Measurements from ENCODE around the gene HSF5. TPM values are rescaled to one million over a fixed set of nuclear protein-coding genes. Genes with fewer than 3 reads are reported as not detected.

HSF5 gene
- total RNA-seq, 1 donor from 2014 or later, result 5.5 TPM

GRCh38 chr17:58370309-58370708, 117.9 kb downstream of the HSF5 start:
- peak overlapping the region; percentile 56 for H3K4me3 Mint-ChIP-seq
- H3K36me3 Mint-ChIP-seq (ENCODE audit: low read depth), result no peaks in the 10 kb centered on the region
- H3K27ac Mint-ChIP-seq, result peak overlapping the region; percentile 67
- H3K27me3 Mint-ChIP-seq, result no peaks in the 10 kb centered on the region
- ATAC-seq (ENCODE audit: low read depth) (peak; percentile 36), DNase-seq (no peak)
- intact Hi-C loops (cut with micrococcal nuclease), result no loop called here
- peaks cover 42% of the 10 kb centered on the region for H3K4me1 Mint-ChIP-seq
- no peaks in the 10 kb centered on the region for H3K9me3 Mint-ChIP-seq
- CTCF ChIA-PET, result interaction anchor here (2.2 kb wide), 1 partner anchor 47 kb away, joined by 11 read pairs; the partner anchor contains the start of gene RNF43
- no peak for TF ChIP-seq CTCF (IDR thresholded peaks at IDR 0.05)
- POLR2A ChIA-PET, result interaction anchor here (1.0 to 9.7 kb wide), 8 partner anchors 18 to 135 kb away, joined by 4 to 126 read pairs (median 10); partner anchors contain the start of genes RNF43, SUPT4H1 and TSPOAP1

Other genes with a start within 250 kb of the HSF5 start
- gene LPO, start 249.8 kb downstream of the HSF5 start, total RNA-seq, result not detected in 2 replicates
- gene MPO, start 207.5 kb downstream of the HSF5 start, total RNA-seq, result not detected in 2 replicates
- gene TSPOAP1, start 159.6 kb downstream of the HSF5 start, total RNA-seq, result 16.7 and 22.5 TPM in 2 replicates
- 90.2 and 100 TPM in 2 replicates for gene SUPT4H1, start 136.2 kb downstream of the HSF5 start, total RNA-seq
- 1.5 and 2.1 TPM in 2 replicates for gene RNF43, start 70.9 kb downstream of the HSF5 start, total RNA-seq
- gene MTMR4, start 26.2 kb upstream of the HSF5 start, total RNA-seq, result 109 and 112 TPM in 2 replicates
- 0.16 and 0.42 TPM in 2 replicates for gene TEX14, start 203.6 kb upstream of the HSF5 start, total RNA-seq
- gene RAD51C, start 204.2 kb upstream of the HSF5 start, total RNA-seq, result 32.8 and 36.8 TPM in 2 replicates